ENCODE measurements around the gene ATXN1L.

- TF ChIP-seq POLR2A (IDR thresholded peaks at IDR 0.05; ENCODE audit: low read depth, low read length) (no peak), POLR2AphosphoS5 (IDR thresholded peaks at IDR 0.05; ENCODE audit: low read depth, low read length) (no peak), TAF1 (IDR thresholded peaks at IDR 0.05; ENCODE audit: borderline replicate concordance, low read depth, low read length) (no peak)
Measured at GRCh38 chr16:71869089-71869488, 23.3 kb downstream of the ATXN1L start.

Data from GM12892 (cell line).